Muscle of leg (tissue), 16 donors: ENCODE results near the gene BOC. TPM values are rescaled to one million over a fixed set of nuclear protein-coding genes. Genes with fewer than 3 reads are reported as not detected.

Source experiments
- DNase-seq: peaks from one replicate; pipeline ENCODE4 v3.0.0; 2013
- H3K27ac ChIP-seq: one replicate; pipeline ENCODE4 v1.5.1; 2013; ENCODE audit warnings: mild to moderate bottlenecking, low read length, control low read depth
- H3K27me3 ChIP-seq: one replicate; pipeline ENCODE4 v1.6.1; 2013; ENCODE audit warnings: low read length; ENCODE audit not compliant: control insufficient read depth, insufficient read depth
- H3K36me3 ChIP-seq: one replicate; pipeline ENCODE4 v1.6.1; 2013; ENCODE audit warnings: low read length; ENCODE audit not compliant: control insufficient read depth, insufficient read depth
- H3K4me1 ChIP-seq: one replicate; pipeline ENCODE4 v1.6.1; 2013; ENCODE audit warnings: low read length; ENCODE audit not compliant: control insufficient read depth, insufficient read depth
- H3K4me3 ChIP-seq: one replicate; pipeline ENCODE4 v1.5.1; 2013; ENCODE audit warnings: low read length, control low read depth
- H3K9me3 ChIP-seq: replicated peaks from 2 replicates; pipeline ENCODE4 v1.6.1; 2013; ENCODE audit warnings: low read depth, low read length; ENCODE audit not compliant: control insufficient read depth
- WGBS: methylation state at CpG from one replicate; pipeline ENCODE4 v1.1.5; 2013; ENCODE audit warnings: missing lambda C conversion rate; ENCODE audit not compliant: insufficient coverage; 5-methylcytosine and 5-hydroxymethylcytosine counted together
- long read RNA-seq, 11 donors: transcript quantifications; one replicate each; lab custom pipeline, GENCODE V29; 2026
- polyA plus RNA-seq, 8 donors: library from polyadenylated mRNA; unstranded; fragments of 120-200 nt; gene quantifications; one replicate each; pipeline versions ENCODE4 v1.2.1 to v1.2.3, GENCODE V29; 2013; ENCODE audit warnings: inconsistent platforms in 1 of 8, low replicate concordance in 1 of 8; ENCODE audit not compliant: insufficient read length in 8 of 8, insufficient read depth in 1 of 8
- total RNA-seq: library from RNA; stranded (reverse); fragments of 120-200 nt; gene quantifications from one replicate; pipeline ENCODE4 v1.2.4, GENCODE V29; 2013

BOC gene, protein sequence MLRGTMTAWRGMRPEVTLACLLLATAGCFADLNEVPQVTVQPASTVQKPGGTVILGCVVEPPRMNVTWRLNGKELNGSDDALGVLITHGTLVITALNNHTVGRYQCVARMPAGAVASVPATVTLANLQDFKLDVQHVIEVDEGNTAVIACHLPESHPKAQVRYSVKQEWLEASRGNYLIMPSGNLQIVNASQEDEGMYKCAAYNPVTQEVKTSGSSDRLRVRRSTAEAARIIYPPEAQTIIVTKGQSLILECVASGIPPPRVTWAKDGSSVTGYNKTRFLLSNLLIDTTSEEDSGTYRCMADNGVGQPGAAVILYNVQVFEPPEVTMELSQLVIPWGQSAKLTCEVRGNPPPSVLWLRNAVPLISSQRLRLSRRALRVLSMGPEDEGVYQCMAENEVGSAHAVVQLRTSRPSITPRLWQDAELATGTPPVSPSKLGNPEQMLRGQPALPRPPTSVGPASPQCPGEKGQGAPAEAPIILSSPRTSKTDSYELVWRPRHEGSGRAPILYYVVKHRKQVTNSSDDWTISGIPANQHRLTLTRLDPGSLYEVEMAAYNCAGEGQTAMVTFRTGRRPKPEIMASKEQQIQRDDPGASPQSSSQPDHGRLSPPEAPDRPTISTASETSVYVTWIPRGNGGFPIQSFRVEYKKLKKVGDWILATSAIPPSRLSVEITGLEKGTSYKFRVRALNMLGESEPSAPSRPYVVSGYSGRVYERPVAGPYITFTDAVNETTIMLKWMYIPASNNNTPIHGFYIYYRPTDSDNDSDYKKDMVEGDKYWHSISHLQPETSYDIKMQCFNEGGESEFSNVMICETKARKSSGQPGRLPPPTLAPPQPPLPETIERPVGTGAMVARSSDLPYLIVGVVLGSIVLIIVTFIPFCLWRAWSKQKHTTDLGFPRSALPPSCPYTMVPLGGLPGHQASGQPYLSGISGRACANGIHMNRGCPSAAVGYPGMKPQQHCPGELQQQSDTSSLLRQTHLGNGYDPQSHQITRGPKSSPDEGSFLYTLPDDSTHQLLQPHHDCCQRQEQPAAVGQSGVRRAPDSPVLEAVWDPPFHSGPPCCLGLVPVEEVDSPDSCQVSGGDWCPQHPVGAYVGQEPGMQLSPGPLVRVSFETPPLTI
- total RNA-seq, result 54.2 TPM
- 10 to 100 TPM; 38.3 to 99.2 (median 58.8) TPM for polyA plus RNA-seq
- long read RNA-seq, donor 1, result 0 reads
- long read RNA-seq, donor 2, partial matches to known transcripts, result 0 of 1 reads
- long read RNA-seq, donor 2, other reads (novel, unspliced or antisense), result 0 of 1 reads
- long read RNA-seq, donor 3, partial matches to known transcripts, result 15 of 16 reads
- long read RNA-seq, donor 3, other reads (novel, unspliced or antisense), result 0 of 16 reads
- long read RNA-seq, donor 4, partial matches to known transcripts, result 11 of 12 reads
- long read RNA-seq, donor 4, other reads (novel, unspliced or antisense), result 0 of 12 reads
- long read RNA-seq, donor 5, partial matches to known transcripts, result 54 of 57 reads
- long read RNA-seq, donor 5, other reads (novel, unspliced or antisense), result 0 of 57 reads
- long read RNA-seq, donor 6, full-length matches to known transcripts, result 4 of 24 reads
- long read RNA-seq, donor 6, partial matches to known transcripts, result 20 of 24 reads
- long read RNA-seq, donor 6, other reads (novel, unspliced or antisense), result 0 of 24 reads
- long read RNA-seq, donor 7, partial matches to known transcripts, result 25 of 26 reads
- long read RNA-seq, donor 7, other reads (novel, unspliced or antisense), result 0 of 26 reads
- long read RNA-seq, donor 8, partial matches to known transcripts, result 24 of 25 reads
- long read RNA-seq, donor 8, other reads (novel, unspliced or antisense), result 0 of 25 reads
- long read RNA-seq, donor 9, partial matches to known transcripts, result 18 of 18 reads
- long read RNA-seq, donor 9, other reads (novel, unspliced or antisense), result 0 of 18 reads
- long read RNA-seq, donor 10, partial matches to known transcripts, result 24 of 26 reads
- long read RNA-seq, donor 10, other reads (novel, unspliced or antisense), result 0 of 26 reads
- long read RNA-seq, donor 11, full-length matches to known transcripts, result 3 of 28 reads
- long read RNA-seq, donor 11, partial matches to known transcripts, result 25 of 28 reads
- long read RNA-seq, donor 11, other reads (novel, unspliced or antisense), result 0 of 28 reads

DNA sequence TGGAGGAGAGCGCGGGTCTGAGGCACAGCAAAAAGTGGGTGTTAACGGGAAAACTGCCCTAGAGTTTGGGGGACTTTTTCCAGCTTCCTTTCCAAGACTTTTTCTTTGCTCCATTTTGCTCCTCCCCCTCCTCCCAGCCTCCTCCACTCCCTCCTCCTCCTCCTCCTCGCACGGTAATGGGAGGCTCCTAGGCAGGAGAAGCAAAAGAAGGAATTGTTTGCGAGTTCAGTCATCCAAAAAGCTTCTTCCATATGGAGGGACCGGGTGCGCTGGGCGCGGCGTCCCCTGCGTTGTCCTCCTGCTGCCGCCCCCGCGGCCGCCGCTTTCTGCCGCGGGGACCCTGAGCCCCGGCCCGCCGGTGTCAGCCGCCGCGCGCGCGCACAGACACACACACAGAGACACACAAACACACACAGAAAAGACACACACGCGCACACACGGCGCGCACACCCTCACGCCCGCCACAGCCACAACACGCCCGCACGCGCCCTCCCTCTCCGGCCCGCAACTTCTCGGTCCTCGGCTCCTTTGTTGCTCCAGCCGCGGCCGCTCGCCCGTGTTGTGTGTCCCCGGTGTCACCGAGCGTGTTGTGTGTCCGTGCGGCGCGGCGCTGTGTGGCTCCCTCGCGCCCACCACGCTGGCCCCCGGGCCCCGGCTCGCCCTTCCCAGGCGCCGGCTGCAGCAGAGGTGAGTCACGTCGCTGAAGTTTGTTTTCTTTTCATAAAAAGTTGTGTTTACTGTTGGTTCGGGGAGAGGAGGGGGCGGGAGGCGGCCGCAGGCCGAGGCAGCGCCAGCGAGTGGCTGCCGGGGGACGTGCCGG lies at the start of gene BOC:
Gene BOC (plus strand): TSS at position 228 of the 820 bp plus-strand sequence. CDS start 38,246 bp downstream, outside the sequence.
- DNase-seq, result peak; percentile 96
- Histone ChIP-seq H3K27me3 (no peaks in the 10 kb centered on the region), H3K4me1 (peaks cover 25% of the 10 kb centered on the region), H3K27ac (peak within 1 kb of the TSS; percentile 96), H3K4me3 (peak within 1 kb of the TSS; percentile 75), H3K9me3 (no peaks in the 10 kb centered on the region), H3K36me3 (peaks cover 6% of the 10 kb centered on the region)
- WGBS, result under 1% methylated on average over 67 of the region's 76 CpGs

DNA sequence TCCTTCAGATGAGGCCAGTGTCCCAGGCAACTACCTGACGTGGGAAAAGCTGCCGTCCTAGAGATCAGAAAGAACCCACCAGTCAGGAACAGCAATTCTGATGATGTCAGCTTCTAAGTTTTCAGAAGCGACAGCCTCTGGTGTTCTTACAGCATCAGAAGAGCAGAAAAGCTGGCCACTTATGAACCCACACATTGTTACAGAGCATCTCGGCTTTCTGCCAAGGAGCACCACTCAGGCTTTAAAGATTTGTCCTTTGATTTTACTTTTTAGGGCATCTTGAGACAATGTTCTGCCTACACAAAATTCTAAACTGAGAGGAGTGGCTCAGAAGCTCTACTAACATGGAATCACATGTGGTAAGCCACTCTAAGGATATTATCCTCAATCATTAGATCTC lies 49.7 kb upstream of the BOC start:
- WGBS, result 76% methylated on average over 2 of the region's 4 CpGs
- H3K27me3 ChIP-seq, result no peaks in the 10 kb centered on the region
- no peak overlapping the region for H3K4me3 ChIP-seq
- no peaks in the 10 kb centered on the region for H3K9me3 ChIP-seq
- no peaks in the 10 kb centered on the region for H3K36me3 ChIP-seq
- H3K4me1 ChIP-seq, result peaks cover 12% of the 10 kb centered on the region
- no peak overlapping the region for H3K27ac ChIP-seq
- no peak for DNase-seq

DNA sequence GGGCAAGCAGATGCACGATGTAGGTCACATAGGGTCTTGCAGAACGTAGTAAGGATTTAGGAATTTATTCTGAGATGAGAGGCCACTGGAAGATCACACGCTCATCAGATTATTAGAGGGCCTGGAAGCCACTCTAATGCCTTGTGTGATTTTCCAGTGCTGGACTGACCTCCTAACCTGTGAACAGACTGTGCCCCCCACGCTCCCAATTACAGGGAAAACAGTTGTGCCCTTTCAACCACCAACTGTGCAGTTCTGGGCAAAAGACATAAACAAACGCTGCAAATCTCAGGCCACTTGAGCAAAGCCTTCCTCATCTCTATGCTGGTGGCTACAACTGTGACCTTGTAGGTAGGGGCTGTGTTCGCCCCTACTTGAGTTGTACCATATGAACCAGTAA lies 48.2 kb upstream of the BOC start:
- Histone ChIP-seq H3K36me3 (no peaks in the 10 kb centered on the region), H3K4me3 (no peak overlapping the region), H3K27me3 (no peaks in the 10 kb centered on the region), H3K4me1 (peaks cover 21% of the 10 kb centered on the region), H3K27ac (no peak overlapping the region), H3K9me3 (no peaks in the 10 kb centered on the region)
- WGBS, result 89% methylated on average over 4 of the region's 6 CpGs
- no peak for DNase-seq

DNA sequence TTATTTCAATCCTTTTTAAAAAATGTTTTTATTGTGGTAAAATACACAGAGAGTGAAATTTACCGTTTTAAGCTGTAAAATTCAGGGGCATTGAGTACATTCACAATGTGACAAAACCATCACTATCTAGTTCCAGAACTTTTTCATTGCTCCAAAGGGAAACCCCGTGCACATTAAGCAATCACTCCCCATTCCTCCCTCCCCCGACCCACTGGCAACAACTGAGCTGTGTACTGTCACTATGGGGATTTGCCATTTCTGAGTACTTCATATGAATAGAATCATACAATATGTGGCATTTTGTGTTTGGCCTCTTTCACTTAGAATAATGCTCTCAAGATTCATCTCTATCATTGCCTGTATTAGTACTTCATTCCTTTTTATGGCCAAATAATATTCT lies 45.5 kb upstream of the BOC start:
- Histone ChIP-seq H3K27ac (peak overlapping the region; percentile 94), H3K36me3 (no peaks in the 10 kb centered on the region), H3K4me3 (no peak overlapping the region), H3K4me1 (peaks cover 39% of the 10 kb centered on the region), H3K9me3 (no peaks in the 10 kb centered on the region), H3K27me3 (no peaks in the 10 kb centered on the region)
- no CpG with 5 or more reads among the region's 3 CpGs for WGBS
- DNase-seq, result peak; percentile 72

DNA sequence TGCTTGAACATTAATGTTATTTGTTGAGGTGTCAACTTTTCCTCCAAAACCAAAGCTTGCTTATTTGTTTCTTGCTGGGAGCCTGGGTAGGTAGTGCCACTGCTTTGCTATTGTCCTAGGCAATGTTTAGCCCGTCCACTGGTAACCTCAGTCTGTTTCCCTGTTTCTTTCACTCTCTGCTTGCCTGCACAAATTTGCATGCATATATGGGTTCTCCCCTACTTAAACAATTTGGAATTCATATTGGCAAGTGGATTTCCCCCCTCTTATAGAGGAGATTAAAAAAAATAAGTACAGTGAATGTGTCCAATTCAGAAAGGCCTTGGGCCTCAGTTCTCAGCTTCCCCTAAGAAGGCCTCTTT lies 45.0 kb upstream of the BOC start:
- no peak for DNase-seq
- Histone ChIP-seq H3K4me3 (no peak overlapping the region), H3K27me3 (no peaks in the 10 kb centered on the region), H3K4me1 (peaks cover 39% of the 10 kb centered on the region), H3K36me3 (no peaks in the 10 kb centered on the region), H3K27ac (peak overlapping the region; percentile 94), H3K9me3 (no peaks in the 10 kb centered on the region)
- no CpG with 5 or more reads among the region's 1 CpG for WGBS

DNA sequence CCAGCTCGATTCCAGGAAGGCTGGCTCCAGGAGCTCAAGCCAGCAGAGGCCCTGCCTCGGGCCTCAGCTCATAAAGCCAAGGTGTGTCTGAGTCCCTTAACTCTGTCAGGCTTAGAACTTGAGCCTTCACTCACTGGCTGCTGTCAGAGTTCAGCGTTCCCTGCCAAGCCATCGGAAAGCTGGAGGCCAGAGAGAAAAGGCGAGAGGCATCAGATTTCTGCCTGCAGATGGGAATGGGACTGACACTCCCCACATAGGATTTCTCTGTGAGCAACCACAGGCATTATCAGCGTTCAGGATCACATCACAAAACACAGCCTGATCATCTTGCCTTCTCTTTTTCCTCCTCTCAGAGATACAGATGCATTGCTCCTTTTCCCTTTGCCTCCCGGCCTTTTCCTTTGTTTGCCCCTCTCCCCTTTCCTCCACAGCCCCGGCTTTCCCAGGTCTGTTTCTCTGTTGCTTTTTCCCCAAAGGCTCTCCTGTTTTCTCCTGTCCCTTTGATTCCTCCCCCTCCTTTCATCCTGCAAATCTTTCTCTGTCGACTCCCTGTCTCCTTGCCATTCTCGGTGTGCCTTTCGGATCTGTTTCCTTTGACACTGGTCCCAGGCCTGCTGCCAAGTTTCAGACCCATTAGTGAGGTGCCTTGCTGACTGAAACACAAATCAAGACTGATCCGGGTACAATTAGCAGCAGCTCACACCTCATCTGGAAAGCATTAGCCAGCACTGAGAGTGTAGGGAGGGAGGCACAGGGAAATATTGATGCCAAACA lies 44.5 kb upstream of the BOC start:
- no peaks in the 10 kb centered on the region for H3K36me3 ChIP-seq
- H3K4me1 ChIP-seq, result peaks cover 39% of the 10 kb centered on the region
- no peaks in the 10 kb centered on the region for H3K9me3 ChIP-seq
- no peak overlapping the region for H3K4me3 ChIP-seq
- WGBS, result 11% methylated on average over 11 of the region's 12 CpGs
- H3K27me3 ChIP-seq, result no peaks in the 10 kb centered on the region
- peak; percentile 98 for DNase-seq
- H3K27ac ChIP-seq, result peak overlapping the region; percentile 94

DNA sequence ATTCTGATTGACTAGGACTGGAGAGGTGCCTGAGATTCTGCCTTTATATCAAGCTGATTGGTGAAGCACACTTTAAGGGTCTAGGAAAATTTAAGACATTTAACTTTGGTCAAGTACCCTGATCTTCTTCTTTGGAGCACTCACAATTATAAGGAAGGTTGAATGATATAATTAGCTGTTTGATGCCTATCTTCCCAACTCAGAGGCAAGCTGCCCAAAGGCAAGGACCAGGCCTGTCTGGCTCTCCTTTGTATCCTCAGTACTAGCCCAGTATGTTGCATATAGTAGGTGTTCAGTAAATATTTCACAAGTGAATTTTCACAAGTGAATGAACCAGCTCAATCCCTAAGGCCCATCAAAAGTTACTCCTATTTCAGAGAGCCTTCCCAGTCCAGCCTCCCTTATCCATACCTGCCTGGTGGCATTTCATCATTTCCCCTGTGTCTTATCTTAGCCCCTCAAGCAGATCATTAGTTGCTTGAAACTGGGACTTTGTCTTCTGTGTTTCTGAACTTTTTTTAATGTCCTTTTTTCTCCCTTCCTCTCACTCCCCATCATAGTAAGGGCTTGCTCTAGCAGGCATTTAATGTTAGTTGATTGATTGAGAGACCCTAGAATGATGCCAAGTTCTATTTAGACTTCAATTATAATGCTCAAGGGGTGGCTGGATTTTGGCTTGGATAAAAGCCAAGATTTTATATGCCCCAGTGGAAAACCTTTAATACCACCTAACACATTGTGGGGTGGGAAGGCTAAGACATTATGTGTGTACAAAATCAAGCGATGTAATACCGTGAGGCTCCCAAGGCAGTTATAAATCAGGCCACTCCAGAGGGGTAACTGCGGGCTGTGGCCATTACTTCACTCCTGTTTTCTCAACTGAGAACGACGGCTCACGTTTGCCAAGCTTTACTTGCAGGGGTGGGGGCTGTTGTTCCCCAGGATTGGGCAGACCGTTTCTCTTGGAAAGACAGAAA lies 43.2 kb upstream of the BOC start:
- Histone ChIP-seq H3K9me3 (no peaks in the 10 kb centered on the region), H3K27me3 (no peaks in the 10 kb centered on the region), H3K27ac (peak overlapping the region; percentile 94), H3K36me3 (no peaks in the 10 kb centered on the region), H3K4me3 (no peak overlapping the region), H3K4me1 (peaks cover 39% of the 10 kb centered on the region)
- DNase-seq, result peak; percentile 64
- WGBS, result 0% methylated on average over 3 of the region's 7 CpGs
